ENCODE measurements around the gene CEP162. TPM values are rescaled to one million over a fixed set of nuclear protein-coding genes. Genes with fewer than 3 reads are reported as not detected.
"Not testable (repeated sequence)": the region's sequence is repeated elsewhere in the genome, so short reads cannot be mapped to it uniquely, and the experiment has no call there.

The CEP162 gene
- total RNA-seq, 1 donor from 2014 or later, result 11.7 TPM

- no peaks in the 10 kb centered on the region for H3K36me3 ChIP-seq
- no peak for TF ChIP-seq CTCF (IDR thresholded peaks at IDR 0.05)
- no peaks in the 10 kb centered on the region for H3K27me3 ChIP-seq
- intact Hi-C loops (cut with DNase I), result loop anchor here (2.0 to 10.0 kb wide), 3 partner anchors 240 to 1032 kb away; partner anchors contain the start of genes PGM3 and RWDD2A
- no peak for DNase-seq (ENCODE audit: low spot score in 2 of 2)
- H3K9me3 ChIP-seq, result no peaks in the 10 kb centered on the region
- peak overlapping the region; percentile 76 to 77 for H3K27ac ChIP-seq
- H3K4me3 ChIP-seq, result peak overlapping the region; percentile 90 to 96
- H3K4me1 ChIP-seq, result no peaks in the 10 kb centered on the region
Measured at GRCh38 chr6:84227044-84227433, 404 bp downstream of the CEP162 start.

GRCh38 chr6:84224251-84224650, 3.2 kb downstream of the CEP162 start:
- no peaks in the 10 kb centered on the region for H3K9me3 ChIP-seq
- H3K27ac ChIP-seq, result no peak overlapping the region
- intact Hi-C loops (cut with DNase I), result loop anchor here (5.0 to 10.0 kb wide), 2 partner anchors 607 to 1029 kb away; partner anchors contain the start of genes PGM3 and RWDD2A
- H3K27me3 ChIP-seq, result no peaks in the 10 kb centered on the region
- H3K36me3 ChIP-seq, result no peaks in the 10 kb centered on the region
- DNase-seq (ENCODE audit: low spot score in 2 of 2), result no peak
- H3K4me3 ChIP-seq, result no peak overlapping the region
- no peak for TF ChIP-seq CTCF (IDR thresholded peaks at IDR 0.05)
- no peaks in the 10 kb centered on the region for H3K4me1 ChIP-seq

- not testable (repeated sequence) for H3K27ac ChIP-seq; H3K36me3 ChIP-seq; H3K4me1 ChIP-seq; DNase-seq (ENCODE audit: low spot score in 2 of 2); H3K27me3 ChIP-seq; H3K4me3 ChIP-seq; H3K9me3 ChIP-seq
- intact Hi-C loops (cut with DNase I), result loop anchor here (5.0 to 10.0 kb wide), 2 partner anchors 606 to 1029 kb away; partner anchors contain the start of genes PGM3 and RWDD2A
Measured at GRCh38 chr6:84223608-84224007, 3.8 kb downstream of the CEP162 start.

- intact Hi-C loops (cut with DNase I), result loop anchor here (5.0 to 10.0 kb wide), 2 partner anchors 605 to 1028 kb away; partner anchors contain the start of genes PGM3 and RWDD2A
- Histone ChIP-seq H3K4me1 (no peaks in the 10 kb centered on the region), H3K9me3 (no peaks in the 10 kb centered on the region), H3K27ac (no peak overlapping the region), H3K27me3 (no peaks in the 10 kb centered on the region), H3K36me3 (peaks cover 0 to 3% of the 10 kb centered on the region in 2 donors), H3K4me3 (no peak overlapping the region)
- no peak for DNase-seq (ENCODE audit: low spot score in 2 of 2)
- TF ChIP-seq CTCF (IDR thresholded peaks at IDR 0.05), result no peak
Measured at GRCh38 chr6:84222426-84222825, 5.0 kb downstream of the CEP162 start.

GRCh38 chr6:84220809-84221409, 6.5 kb downstream of the CEP162 start:
- Histone ChIP-seq H3K36me3 (peaks cover 0 to 4% of the 10 kb centered on the region in 2 donors), H3K4me1 (no peaks in the 10 kb centered on the region), H3K9me3 (no peaks in the 10 kb centered on the region), H3K27ac (no peak overlapping the region), H3K27me3 (no peaks in the 10 kb centered on the region), H3K4me3 (no peak overlapping the region)
- DNase-seq (ENCODE audit: low spot score in 2 of 2), result no peak
- TF ChIP-seq CTCF (IDR thresholded peaks at IDR 0.05), result peak; percentile 19 to 65 (median 51)
- intact Hi-C loops (cut with DNase I), result loop anchor here (1.0 to 10.0 kb wide), 3 partner anchors 337 to 1026 kb away; partner anchors contain the start of genes PGM3 and RWDD2A

GRCh38 chr6:84218091-84218490, 9.4 kb downstream of the CEP162 start:
- Histone ChIP-seq H3K9me3 (no peaks in the 10 kb centered on the region), H3K4me3 (no peak overlapping the region), H3K36me3 (peaks cover 4 to 5% of the 10 kb centered on the region in 2 donors), H3K4me1 (no peaks in the 10 kb centered on the region), H3K27ac (no peak overlapping the region), H3K27me3 (no peaks in the 10 kb centered on the region)
- intact Hi-C loops (cut with DNase I), result no loop called here
- DNase-seq (ENCODE audit: low spot score in 2 of 2), result no peak
- no peak for TF ChIP-seq CTCF (IDR thresholded peaks at IDR 0.05)

Data from ascending aorta (tissue), 2 donors.